ENCODE measurements around the gene GAS2L3.
A peak's percentile ranks its signal among the peaks of the same experiment; 100 is the strongest.

The GAS2L3 gene

GRCh38 chr12:100574187-100575074 is 947 bp downstream of the GAS2L3 start:
- Histone ChIP-seq H3K4me3 (peak overlapping the region; percentile 72), H3K27ac (peak overlapping the region; percentile 10 to 70)
- TF ChIP-seq, protein P1, sequence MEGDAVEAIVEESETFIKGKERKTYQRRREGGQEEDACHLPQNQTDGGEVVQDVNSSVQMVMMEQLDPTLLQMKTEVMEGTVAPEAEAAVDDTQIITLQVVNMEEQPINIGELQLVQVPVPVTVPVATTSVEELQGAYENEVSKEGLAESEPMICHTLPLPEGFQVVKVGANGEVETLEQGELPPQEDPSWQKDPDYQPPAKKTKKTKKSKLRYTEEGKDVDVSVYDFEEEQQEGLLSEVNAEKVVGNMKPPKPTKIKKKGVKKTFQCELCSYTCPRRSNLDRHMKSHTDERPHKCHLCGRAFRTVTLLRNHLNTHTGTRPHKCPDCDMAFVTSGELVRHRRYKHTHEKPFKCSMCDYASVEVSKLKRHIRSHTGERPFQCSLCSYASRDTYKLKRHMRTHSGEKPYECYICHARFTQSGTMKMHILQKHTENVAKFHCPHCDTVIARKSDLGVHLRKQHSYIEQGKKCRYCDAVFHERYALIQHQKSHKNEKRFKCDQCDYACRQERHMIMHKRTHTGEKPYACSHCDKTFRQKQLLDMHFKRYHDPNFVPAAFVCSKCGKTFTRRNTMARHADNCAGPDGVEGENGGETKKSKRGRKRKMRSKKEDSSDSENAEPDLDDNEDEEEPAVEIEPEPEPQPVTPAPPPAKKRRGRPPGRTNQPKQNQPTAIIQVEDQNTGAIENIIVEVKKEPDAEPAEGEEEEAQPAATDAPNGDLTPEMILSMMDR (IDR thresholded peaks at IDR 0.05): no peak
- DNase-seq (ENCODE audit: low spot score): no peak

GRCh38 chr12:100576331-100577036 is 3.0 kb downstream of the GAS2L3 start:
- Histone ChIP-seq H3K27ac (no peak overlapping the region), H3K4me3 (no peak overlapping the region)
- TF ChIP-seq, protein P1 (IDR thresholded peaks at IDR 0.05): no peak
- no peak for DNase-seq (ENCODE audit: low spot score)

- TF ChIP-seq, protein P1 (IDR thresholded peaks at IDR 0.05): no peak
- H3K27ac ChIP-seq: no peak overlapping the region
- DNase-seq (ENCODE audit: low spot score): no peak
- no peak overlapping the region for H3K4me3 ChIP-seq
Measured at GRCh38 chr12:100578923-100579322, 5.4 kb downstream of the GAS2L3 start.

GRCh38 chr12:100579844-100580243 is 6.4 kb downstream of the GAS2L3 start:
- Histone ChIP-seq H3K27ac (no peak overlapping the region), H3K4me3 (no peak overlapping the region)
- TF ChIP-seq, protein P1 (IDR thresholded peaks at IDR 0.05): no peak
- no peak for DNase-seq (ENCODE audit: low spot score)

DNA sequence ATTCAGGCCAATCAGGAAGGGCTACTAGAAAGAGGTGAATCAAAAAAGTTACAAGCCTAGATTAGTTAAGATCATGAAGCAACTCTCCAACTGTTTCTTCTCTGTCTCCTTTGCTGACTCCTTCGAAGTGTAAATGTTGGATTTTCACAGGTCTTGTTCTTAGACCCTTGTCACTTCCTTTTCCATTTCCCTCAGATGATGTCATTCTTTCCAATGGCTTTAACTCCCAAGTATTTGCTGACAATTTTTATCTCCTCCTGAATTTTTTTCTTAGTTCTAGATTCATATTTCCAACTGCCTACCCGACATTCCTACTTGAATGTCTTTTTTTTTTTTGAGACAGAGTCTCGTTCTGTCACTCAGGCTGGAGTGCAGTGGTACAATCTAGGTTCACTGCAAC is 10.8 kb downstream of the GAS2L3 start:
- H3K4me3 ChIP-seq: no peak overlapping the region
- DNase-seq (ENCODE audit: low spot score): no peak
- TF ChIP-seq, protein P1 (IDR thresholded peaks at IDR 0.05): no peak
- H3K27ac ChIP-seq: no peak overlapping the region

GRCh38 chr12:100591979-100592378 is 18.5 kb downstream of the GAS2L3 start:
- Histone ChIP-seq H3K27ac (no peak overlapping the region), H3K4me3 (no peak overlapping the region)
- TF ChIP-seq, protein P1 (IDR thresholded peaks at IDR 0.05): no peak
- no peak for DNase-seq (ENCODE audit: low spot score)

Data from coronary artery (tissue), 2 donors.